ENCODE results near the gene POLR1A. TPM values are rescaled to one million over a fixed set of nuclear protein-coding genes. Genes with fewer than 3 reads are reported as not detected.
A peak's percentile ranks its signal among the peaks of the same experiment; 100 is the strongest.

POLR1A gene
- total RNA-seq, 1 donor from 2014 or later: 61.6 TPM

DNA sequence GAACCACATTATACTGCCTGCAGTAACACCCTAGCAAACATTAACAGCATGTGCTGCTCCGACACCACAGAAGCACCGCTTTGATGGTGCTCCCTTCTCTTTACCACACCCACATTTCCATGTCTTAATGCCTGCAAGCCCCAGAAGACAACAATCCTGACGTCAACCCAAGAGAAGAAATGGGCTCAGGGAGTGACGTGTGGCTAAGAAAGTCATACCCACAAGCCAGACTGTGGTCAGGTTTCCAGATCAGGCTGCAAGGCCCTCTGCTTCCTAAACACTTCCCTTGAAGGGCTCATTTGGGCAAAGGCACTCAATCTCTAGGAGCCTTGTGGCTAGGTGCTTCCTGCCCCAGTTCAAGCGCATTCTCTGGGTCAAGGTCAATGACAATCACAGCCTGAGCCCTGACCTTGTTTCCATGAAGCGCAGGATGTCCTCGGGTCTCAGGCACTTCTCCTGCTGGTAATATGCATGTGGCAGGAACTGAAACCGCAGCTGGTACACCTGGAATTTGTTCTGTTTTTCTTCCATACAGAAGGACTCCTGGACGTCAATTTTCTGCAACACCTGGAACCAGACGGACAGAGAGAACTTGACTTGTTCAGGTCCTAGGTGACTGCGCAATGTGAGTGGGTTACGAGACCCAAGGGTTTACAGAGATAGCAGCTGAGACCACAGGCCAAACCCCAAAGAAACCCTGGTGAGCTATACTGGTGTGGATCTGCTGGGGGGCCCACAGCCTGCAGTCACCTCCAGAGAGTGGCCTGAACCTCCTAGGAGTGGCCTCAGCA lies 67.2 kb downstream of the POLR1A start:
- Mint-ChIP-seq H3K36me3 (peaks cover 30% of the 10 kb centered on the region), H3K9me3 (no peaks in the 10 kb centered on the region), H3K27me3 (ENCODE audit: low read depth) (no peaks in the 10 kb centered on the region), H3K4me3 (no peak overlapping the region), H3K27ac (no peak overlapping the region), H3K4me1 (peaks cover 11% of the 10 kb centered on the region)
- TF ChIP-seq, protein P1, sequence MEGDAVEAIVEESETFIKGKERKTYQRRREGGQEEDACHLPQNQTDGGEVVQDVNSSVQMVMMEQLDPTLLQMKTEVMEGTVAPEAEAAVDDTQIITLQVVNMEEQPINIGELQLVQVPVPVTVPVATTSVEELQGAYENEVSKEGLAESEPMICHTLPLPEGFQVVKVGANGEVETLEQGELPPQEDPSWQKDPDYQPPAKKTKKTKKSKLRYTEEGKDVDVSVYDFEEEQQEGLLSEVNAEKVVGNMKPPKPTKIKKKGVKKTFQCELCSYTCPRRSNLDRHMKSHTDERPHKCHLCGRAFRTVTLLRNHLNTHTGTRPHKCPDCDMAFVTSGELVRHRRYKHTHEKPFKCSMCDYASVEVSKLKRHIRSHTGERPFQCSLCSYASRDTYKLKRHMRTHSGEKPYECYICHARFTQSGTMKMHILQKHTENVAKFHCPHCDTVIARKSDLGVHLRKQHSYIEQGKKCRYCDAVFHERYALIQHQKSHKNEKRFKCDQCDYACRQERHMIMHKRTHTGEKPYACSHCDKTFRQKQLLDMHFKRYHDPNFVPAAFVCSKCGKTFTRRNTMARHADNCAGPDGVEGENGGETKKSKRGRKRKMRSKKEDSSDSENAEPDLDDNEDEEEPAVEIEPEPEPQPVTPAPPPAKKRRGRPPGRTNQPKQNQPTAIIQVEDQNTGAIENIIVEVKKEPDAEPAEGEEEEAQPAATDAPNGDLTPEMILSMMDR (IDR thresholded peaks at IDR 0.05; ENCODE audit: unreplicated experiment): no peak
- no peak for DNase-seq (ENCODE audit: low spot score in 2 of 2, unreplicated experiment in 2 of 2)

DNA sequence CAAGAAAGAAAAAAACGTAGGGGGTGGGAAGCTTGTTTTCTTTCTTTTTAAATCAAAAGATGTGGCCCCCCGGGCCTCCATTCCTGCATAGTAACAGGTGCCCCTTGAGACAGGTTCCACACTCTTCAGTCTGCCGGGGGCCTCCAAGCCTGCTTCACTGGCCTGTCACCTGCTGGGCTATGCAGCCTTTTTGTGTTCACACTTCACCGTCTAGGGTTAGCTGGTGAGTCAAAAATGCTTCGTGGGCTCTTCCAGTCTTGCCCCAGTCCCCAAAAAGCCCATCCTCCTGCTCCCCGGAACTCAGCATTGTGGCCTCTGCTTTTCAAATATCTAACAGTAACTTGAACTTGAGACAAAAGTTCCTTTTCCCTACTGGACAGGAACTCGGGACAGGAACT lies 67.9 kb downstream of the POLR1A start:
- Mint-ChIP-seq H3K36me3 (peaks cover 33% of the 10 kb centered on the region), H3K9me3 (no peaks in the 10 kb centered on the region), H3K27me3 (ENCODE audit: low read depth) (no peaks in the 10 kb centered on the region), H3K4me1 (peaks cover 11% of the 10 kb centered on the region), H3K4me3 (no peak overlapping the region), H3K27ac (peak overlapping the region; percentile 47)
- no peak for DNase-seq (ENCODE audit: low spot score in 2 of 2, unreplicated experiment in 2 of 2)
- TF ChIP-seq, protein P1 (IDR thresholded peaks at IDR 0.05; ENCODE audit: unreplicated experiment): no peak

DNA sequence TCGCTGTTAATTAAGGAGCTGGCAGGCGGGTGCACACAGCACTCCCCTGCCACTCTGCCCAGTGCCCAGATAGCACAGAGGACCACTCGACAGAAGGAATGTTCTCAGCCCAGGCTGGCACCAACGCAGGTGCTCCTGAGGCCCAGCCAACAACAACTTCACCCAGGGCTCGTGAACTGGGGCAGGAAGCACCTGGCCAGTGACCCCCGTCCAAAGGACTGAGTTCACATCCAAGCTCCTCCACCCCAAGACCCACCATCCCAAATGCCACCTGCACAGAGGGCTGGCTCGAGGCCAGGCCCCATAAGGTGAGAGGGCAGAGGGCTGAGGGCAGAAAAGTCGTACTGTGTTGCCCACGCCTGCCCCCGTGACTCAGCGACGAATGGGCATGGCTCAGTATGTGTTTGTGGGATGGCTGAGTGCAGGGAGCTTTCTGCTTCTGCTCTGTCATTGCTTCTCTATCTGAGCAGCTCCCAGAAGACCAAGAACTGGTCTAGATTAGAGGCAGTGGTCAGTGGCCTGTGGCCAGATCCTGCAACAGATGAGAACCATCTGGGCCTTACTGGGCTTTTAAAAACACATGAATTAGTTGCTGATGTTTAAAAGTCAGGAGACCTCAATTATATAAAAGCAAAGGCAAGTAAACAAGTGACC lies 68.4 kb downstream of the POLR1A start:
- no peak for DNase-seq (ENCODE audit: low spot score in 2 of 2, unreplicated experiment in 2 of 2)
- Mint-ChIP-seq H3K9me3 (no peaks in the 10 kb centered on the region), H3K36me3 (peaks cover 34% of the 10 kb centered on the region), H3K4me1 (peaks cover 11% of the 10 kb centered on the region), H3K4me3 (no peak overlapping the region), H3K27me3 (ENCODE audit: low read depth) (no peaks in the 10 kb centered on the region), H3K27ac (peak overlapping the region; percentile 90)
- TF ChIP-seq, protein P1 (IDR thresholded peaks at IDR 0.05; ENCODE audit: unreplicated experiment): no peak

DNA sequence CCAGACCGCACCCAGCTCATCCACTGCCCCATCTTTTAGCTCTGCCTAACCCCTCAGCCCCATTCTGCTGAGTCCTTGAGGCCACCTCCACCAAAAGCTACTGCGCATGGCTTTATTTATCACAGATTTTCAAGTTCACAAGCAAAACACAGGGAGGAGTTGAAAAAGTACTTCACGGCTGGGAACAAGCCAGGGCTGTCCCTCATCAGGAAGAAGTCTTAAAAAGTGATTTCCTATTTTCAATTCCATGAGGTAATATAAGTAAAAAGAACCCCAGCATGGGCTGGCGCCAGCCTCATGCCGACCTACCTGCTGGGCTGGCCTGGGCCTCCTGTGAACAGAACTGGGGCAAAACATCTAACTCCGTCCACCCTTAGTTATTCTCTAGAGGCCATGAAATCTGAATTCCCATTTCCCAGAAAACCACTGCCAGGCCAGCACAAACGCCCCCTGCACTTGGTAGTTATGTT lies 69.0 kb downstream of the POLR1A start:
- no peak for DNase-seq (ENCODE audit: low spot score in 2 of 2, unreplicated experiment in 2 of 2)
- TF ChIP-seq, protein P1 (IDR thresholded peaks at IDR 0.05; ENCODE audit: unreplicated experiment): no peak
- Mint-ChIP-seq H3K27me3 (ENCODE audit: low read depth) (no peaks in the 10 kb centered on the region), H3K9me3 (no peaks in the 10 kb centered on the region), H3K4me1 (peaks cover 11% of the 10 kb centered on the region), H3K27ac (peak overlapping the region; percentile 90), H3K4me3 (no peak overlapping the region), H3K36me3 (peaks cover 36% of the 10 kb centered on the region)

DNA sequence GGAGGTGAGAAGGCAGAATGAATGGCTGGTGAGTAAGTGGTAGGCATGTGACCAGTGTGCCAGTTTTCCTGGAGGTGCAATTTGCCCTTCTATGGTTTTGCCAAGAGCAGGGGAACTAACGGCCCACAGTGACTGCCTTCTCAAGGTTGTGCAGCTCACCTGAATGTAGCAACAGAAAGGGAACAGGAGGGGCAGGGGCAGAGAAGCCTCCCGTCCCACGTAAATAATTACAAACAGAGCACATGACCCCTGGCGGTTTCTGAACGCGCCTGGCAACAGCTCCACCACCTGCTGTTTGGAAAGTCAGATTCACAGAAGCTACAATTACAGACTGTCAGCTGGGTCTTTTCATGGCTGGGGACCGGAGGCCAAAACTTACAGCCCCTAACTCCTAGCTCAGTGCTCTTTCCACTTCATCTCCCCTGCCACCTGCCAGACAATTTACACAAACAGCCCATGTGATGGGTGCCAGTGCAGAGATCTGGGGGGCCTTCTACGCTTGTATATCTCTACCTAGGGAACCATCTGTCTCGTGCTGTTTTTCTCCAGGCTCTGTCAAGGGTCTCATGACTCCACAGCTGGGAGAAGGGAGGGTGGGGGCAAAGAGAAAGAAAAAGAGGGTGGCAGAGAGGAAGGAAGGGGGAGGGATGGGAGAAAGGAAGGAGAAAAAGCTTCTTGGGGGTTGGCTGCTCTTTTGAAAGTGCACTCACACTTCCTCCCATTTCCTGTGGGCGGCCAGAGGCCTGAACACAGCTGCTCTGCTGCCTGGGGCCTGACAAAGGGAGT lies 69.6 kb downstream of the POLR1A start:
- peaks cover 37% of the 10 kb centered on the region for H3K36me3 Mint-ChIP-seq
- peaks cover 11% of the 10 kb centered on the region for H3K4me1 Mint-ChIP-seq
- H3K27me3 Mint-ChIP-seq (ENCODE audit: low read depth): no peaks in the 10 kb centered on the region
- no peak overlapping the region for H3K4me3 Mint-ChIP-seq
- DNase-seq (ENCODE audit: low spot score in 2 of 2, unreplicated experiment in 2 of 2): no peak
- H3K9me3 Mint-ChIP-seq: no peaks in the 10 kb centered on the region
- peak overlapping the region; percentile 90 for H3K27ac Mint-ChIP-seq
- TF ChIP-seq, protein P1 (IDR thresholded peaks at IDR 0.05; ENCODE audit: unreplicated experiment): no peak

All from mesothelial cell of epicardium (in vitro differentiated cells).